OCI-LY3 (cell line): ENCODE data around the gene COL5A3.

Experiments
- EZH2phosphoT487 ChIP-seq: fragments of 200-600 bp; shearing (Covaris generic); IDR thresholded peaks from 2 replicates; pipeline ENCODE4 v1.6.1; 2018; ENCODE audit warnings: antibody characterized with exemption, mixed run types, low read depth
- TF ChIP-seq, protein P1 (sequence below): fragments of 200-600, 300-600 bp; sonication (generic); IDR thresholded peaks from 2 replicates; pipeline ENCODE4 v1.5.1; 2014; ENCODE audit warnings: antibody characterized with exemption, low read length, low read depth

DNA sequence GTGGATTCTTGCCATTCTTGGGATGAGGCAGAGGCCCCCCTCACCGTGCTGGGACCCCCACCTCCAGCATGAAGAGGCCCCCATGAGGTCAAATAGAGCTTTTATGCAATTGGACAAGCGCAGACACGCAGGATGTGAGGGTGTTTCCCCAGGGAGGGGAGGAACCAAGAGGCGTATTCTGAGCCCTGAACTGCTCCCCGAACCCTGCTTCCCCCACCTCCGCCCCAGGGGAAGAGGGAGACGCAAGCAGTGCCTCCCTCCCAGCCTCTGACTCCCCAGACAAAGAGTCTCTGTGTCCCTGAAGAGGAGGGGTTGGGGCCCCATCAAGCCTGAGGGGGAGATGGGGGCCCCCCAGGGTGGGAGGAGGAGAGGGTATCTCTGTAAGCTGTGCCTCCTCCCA lies 1.7 kb upstream of the COL5A3 start:
- TF ChIP-seq, protein P1, sequence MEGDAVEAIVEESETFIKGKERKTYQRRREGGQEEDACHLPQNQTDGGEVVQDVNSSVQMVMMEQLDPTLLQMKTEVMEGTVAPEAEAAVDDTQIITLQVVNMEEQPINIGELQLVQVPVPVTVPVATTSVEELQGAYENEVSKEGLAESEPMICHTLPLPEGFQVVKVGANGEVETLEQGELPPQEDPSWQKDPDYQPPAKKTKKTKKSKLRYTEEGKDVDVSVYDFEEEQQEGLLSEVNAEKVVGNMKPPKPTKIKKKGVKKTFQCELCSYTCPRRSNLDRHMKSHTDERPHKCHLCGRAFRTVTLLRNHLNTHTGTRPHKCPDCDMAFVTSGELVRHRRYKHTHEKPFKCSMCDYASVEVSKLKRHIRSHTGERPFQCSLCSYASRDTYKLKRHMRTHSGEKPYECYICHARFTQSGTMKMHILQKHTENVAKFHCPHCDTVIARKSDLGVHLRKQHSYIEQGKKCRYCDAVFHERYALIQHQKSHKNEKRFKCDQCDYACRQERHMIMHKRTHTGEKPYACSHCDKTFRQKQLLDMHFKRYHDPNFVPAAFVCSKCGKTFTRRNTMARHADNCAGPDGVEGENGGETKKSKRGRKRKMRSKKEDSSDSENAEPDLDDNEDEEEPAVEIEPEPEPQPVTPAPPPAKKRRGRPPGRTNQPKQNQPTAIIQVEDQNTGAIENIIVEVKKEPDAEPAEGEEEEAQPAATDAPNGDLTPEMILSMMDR: no peak
- TF ChIP-seq EZH2phosphoT487: no peak
